Neural progenitor cell (in vitro differentiated cells): ENCODE data around the gene SUGCT. TPM values are rescaled to one million over a fixed set of nuclear protein-coding genes. Genes with fewer than 3 reads are reported as not detected.

Source experiments
- DNase-seq: peaks from one replicate; pipeline ENCODE4 v3.0.0-alpha.2; 2016; ENCODE audit warnings: low spot score
- H2AFZ ChIP-seq: fragments of 200-600 bp; sonication (generic); replicated peaks from 2 replicates; pipeline ENCODE4 v1.6.1; 2016; ENCODE audit warnings: antibody characterized with exemption
- H3F3A ChIP-seq: fragments of 200-600 bp; sonication (generic); 2 replicates; pipeline ENCODE4 v1.6.1; 2016; ENCODE audit warnings: antibody characterized with exemption, low read depth
- H3K27ac ChIP-seq: fragments of 200-600 bp; sonication (generic); 2 replicates; pipeline ENCODE4 v1.5.1; 2016; ENCODE audit warnings: mild to moderate bottlenecking
- H3K27me3 ChIP-seq: fragments of 200-600 bp; sonication (generic); 2 replicates; pipeline ENCODE4 v1.6.1; 2016; ENCODE audit warnings: mild to moderate bottlenecking, moderate library complexity
- H3K36me3 ChIP-seq: fragments of 200-600 bp; sonication (generic); 2 replicates; pipeline ENCODE4 v1.5.1; 2016
- H3K4me1 ChIP-seq: fragments of 200-600 bp; sonication (generic); 2 replicates; pipeline ENCODE4 v1.6.1; 2016; ENCODE audit warnings: mixed run types
- H3K4me2 ChIP-seq: fragments of 200-600 bp; sonication (generic); 2 replicates; pipeline ENCODE4 v1.6.1; 2016
- H3K4me3 ChIP-seq: fragments of 200-600 bp; sonication (generic); 2 replicates; pipeline ENCODE4 v1.5.1; 2016
- H3K79me2 ChIP-seq: fragments of 200-600 bp; sonication (generic); 2 replicates; pipeline ENCODE4 v1.6.1; 2016; ENCODE audit warnings: low read depth
- H3K9ac ChIP-seq: fragments of 200-600 bp; sonication (generic); 2 replicates; pipeline ENCODE4 v1.6.1; 2016
- H3K9me3 ChIP-seq: fragments of 200-600 bp; sonication (generic); 2 replicates; pipeline ENCODE4 v1.5.1; 2016; ENCODE audit warnings: low read depth
- H4K20me1 ChIP-seq: fragments of 200-600 bp; sonication (generic); 2 replicates; pipeline ENCODE4 v1.6.1; 2016; ENCODE audit warnings: low read depth
- H3K27ac Mint-ChIP-seq: 3 replicates; pipeline ENCODE4 v1.8.0; 2021; ENCODE audit warnings: mixed read lengths
- H3K27me3 Mint-ChIP-seq: 2 replicates; pipeline ENCODE4 v1.8.0; 2022; ENCODE audit warnings: low read depth, mild to moderate bottlenecking, inconsistent platforms, moderate library complexity, mixed read lengths; ENCODE audit not compliant: insufficient read depth
- H3K36me3 Mint-ChIP-seq: 3 replicates; pipeline ENCODE4 v1.8.0; 2021; ENCODE audit warnings: mixed read lengths
- H3K4me1 Mint-ChIP-seq: 3 replicates; pipeline ENCODE4 v1.8.0; 2021; ENCODE audit warnings: mixed read lengths
- H3K4me3 Mint-ChIP-seq: 3 replicates; pipeline ENCODE4 v1.8.0; 2021; ENCODE audit warnings: mild to moderate bottlenecking, moderate library complexity, mixed read lengths
- H3K9me3 Mint-ChIP-seq: 3 replicates; pipeline ENCODE4 v1.8.0; 2020; ENCODE audit warnings: mixed read lengths
- CTCF ChIP-seq: fragments of 200-600 bp; sonication (generic); IDR thresholded peaks from 2 replicates; pipeline ENCODE4 v1.5.1; 2017; ENCODE audit warnings: antibody characterized with exemption, mild to moderate bottlenecking
- EZH2 ChIP-seq: fragments of 200-600 bp; sonication (generic); IDR thresholded peaks from 2 replicates; pipeline ENCODE4 v1.6.1; 2017; ENCODE audit warnings: antibody characterized with exemption, mild to moderate bottlenecking, moderate library complexity
- EZH2phosphoT487 ChIP-seq: fragments of 200-600 bp; sonication (generic); IDR thresholded peaks from 2 replicates; pipeline ENCODE4 v1.6.1; 2017; ENCODE audit warnings: antibody characterized with exemption
- total RNA-seq: library from RNA; depleted of rRNA; stranded (reverse); fragments of >200 nt; gene quantifications from 2 replicates; pipeline ENCODE4 v1.2.3, GENCODE V29; 2015; ENCODE audit warnings: low replicate concordance

Gene SUGCT
- total RNA-seq, 1 donor from 2014 or later: 10.1 TPM

DNA sequence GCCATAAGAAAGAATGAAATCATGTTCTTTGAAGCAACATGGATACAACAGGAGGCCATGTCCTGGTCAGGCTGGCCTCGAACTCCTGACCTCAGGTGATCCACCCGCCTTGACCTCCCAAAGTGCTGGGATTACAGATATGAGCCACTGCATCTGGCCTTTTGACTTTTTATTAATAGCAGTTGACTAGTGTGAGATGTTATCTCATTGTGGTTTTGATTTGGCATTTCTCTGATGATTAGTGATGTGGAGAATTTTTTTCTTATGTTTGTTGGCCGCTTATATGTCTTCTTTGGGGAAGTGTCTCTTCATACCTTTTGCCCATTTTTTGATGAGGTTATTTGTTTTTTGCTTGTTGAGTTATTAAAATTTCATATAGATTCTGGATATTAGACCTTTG lies 400.9 kb downstream of the SUGCT start:
- Histone ChIP-seq H3K9me3 (no peaks in the 10 kb centered on the region), H3K4me1 (no peaks in the 10 kb centered on the region), H3K9ac (no peak overlapping the region), H3K4me2 (no peak overlapping the region), H3K79me2 (no peaks in the 10 kb centered on the region), H3K27ac (no peak overlapping the region), H2AFZ (no peak overlapping the region), H3K4me3 (no peak overlapping the region), H3K27me3 (no peaks in the 10 kb centered on the region), H3F3A (no peaks in the 10 kb centered on the region), H3K36me3 (no peaks in the 10 kb centered on the region), H4K20me1 (no peaks in the 10 kb centered on the region)
- no peak for TF ChIP-seq EZH2phosphoT487
- TF ChIP-seq EZH2: no peak
- TF ChIP-seq CTCF: no peak
- Mint-ChIP-seq H3K36me3 (no peaks in the 10 kb centered on the region), H3K27me3 (no peaks in the 10 kb centered on the region), H3K9me3 (no peaks in the 10 kb centered on the region), H3K4me1 (no peaks in the 10 kb centered on the region), H3K4me3 (no peak overlapping the region), H3K27ac (no peak overlapping the region)
- no peak for DNase-seq

GRCh38 chr7:40536421-40536820 lies 401.6 kb downstream of the SUGCT start:
- H3K4me1 Mint-ChIP-seq: no peaks in the 10 kb centered on the region
- no peaks in the 10 kb centered on the region for H4K20me1 ChIP-seq
- H3K4me2 ChIP-seq: no peak overlapping the region
- no peak overlapping the region for H3K4me3 Mint-ChIP-seq
- no peak overlapping the region for H3K27ac ChIP-seq
- H3K9ac ChIP-seq: no peak overlapping the region
- no peaks in the 10 kb centered on the region for H3K27me3 Mint-ChIP-seq
- no peaks in the 10 kb centered on the region for H3K36me3 ChIP-seq
- H3K9me3 Mint-ChIP-seq: no peaks in the 10 kb centered on the region
- H3F3A ChIP-seq: no peaks in the 10 kb centered on the region
- no peak overlapping the region for H3K4me3 ChIP-seq
- no peaks in the 10 kb centered on the region for H3K79me2 ChIP-seq
- H2AFZ ChIP-seq: no peak overlapping the region
- no peak overlapping the region for H3K27ac Mint-ChIP-seq
- DNase-seq: no peak
- H3K27me3 ChIP-seq: no peaks in the 10 kb centered on the region
- TF ChIP-seq EZH2 (no peak), EZH2phosphoT487 (no peak), CTCF (no peak)
- H3K9me3 ChIP-seq: no peaks in the 10 kb centered on the region
- H3K36me3 Mint-ChIP-seq: no peaks in the 10 kb centered on the region
- H3K4me1 ChIP-seq: no peaks in the 10 kb centered on the region

GRCh38 chr7:40538281-40538680 lies 403.5 kb downstream of the SUGCT start:
- TF ChIP-seq EZH2phosphoT487 (no peak), EZH2 (no peak), CTCF (no peak)
- no peaks in the 10 kb centered on the region for H3K27me3 ChIP-seq
- H3K9ac ChIP-seq: no peak overlapping the region
- no peaks in the 10 kb centered on the region for H3K9me3 ChIP-seq
- no peak overlapping the region for H3K4me3 ChIP-seq
- Mint-ChIP-seq H3K27ac (no peak overlapping the region), H3K4me1 (no peaks in the 10 kb centered on the region), H3K27me3 (no peaks in the 10 kb centered on the region), H3K9me3 (no peaks in the 10 kb centered on the region), H3K4me3 (no peak overlapping the region), H3K36me3 (no peaks in the 10 kb centered on the region)
- no peaks in the 10 kb centered on the region for H4K20me1 ChIP-seq
- no peak for DNase-seq
- H3K36me3 ChIP-seq: no peaks in the 10 kb centered on the region
- no peaks in the 10 kb centered on the region for H3F3A ChIP-seq
- H3K27ac ChIP-seq: no peak overlapping the region
- no peaks in the 10 kb centered on the region for H3K4me1 ChIP-seq
- no peak overlapping the region for H2AFZ ChIP-seq
- no peak overlapping the region for H3K4me2 ChIP-seq
- H3K79me2 ChIP-seq: no peaks in the 10 kb centered on the region
